Nephron (organoid): ENCODE data around the gene SPPL3.

Experiments
- H3K27ac Mint-ChIP-seq, 3 experiments: 2 replicates each; pipeline ENCODE4 v1.8.0; 2020; ENCODE audit warnings: mixed read lengths in 3 of 3, mild to moderate bottlenecking in 2 of 3, moderate library complexity in 1 of 3
- H3K27me3 Mint-ChIP-seq: 2 replicates; pipeline ENCODE4 v1.8.0; 2021; ENCODE audit warnings: low read depth, mild to moderate bottlenecking, moderate library complexity, mixed read lengths
- H3K36me3 Mint-ChIP-seq: 2 replicates; pipeline ENCODE4 v1.8.0; 2020; ENCODE audit warnings: low read depth, mixed read lengths
- H3K4me1 Mint-ChIP-seq: 2 replicates; pipeline ENCODE4 v1.8.0; 2020; ENCODE audit warnings: mixed read lengths
- H3K4me3 Mint-ChIP-seq, 3 experiments: 2 replicates each; pipeline ENCODE4 v1.8.0; 2020; ENCODE audit warnings: mild to moderate bottlenecking in 3 of 3, mixed read lengths in 3 of 3, moderate library complexity in 2 of 3
- H3K9me3 Mint-ChIP-seq: 2 replicates; pipeline ENCODE4 v1.8.0; 2020; ENCODE audit warnings: mixed read lengths
- CTCF ChIP-seq, 3 experiments: fragments of 200-600 bp; sonication (generic); IDR thresholded peaks; one replicate each; pipeline ENCODE4 v1.5.0; 2021; ENCODE audit warnings: antibody characterized with exemption in 3 of 3; ENCODE audit not compliant: unreplicated experiment in 3 of 3

Gene SPPL3

GRCh38 chr12:120836114-120836684, 68.0 kb downstream of the SPPL3 start:
- no peaks in the 10 kb centered on the region for H3K27me3 Mint-ChIP-seq
- no peak overlapping the region for H3K27ac Mint-ChIP-seq
- peaks cover 27% of the 10 kb centered on the region for H3K4me1 Mint-ChIP-seq
- peaks cover 5% of the 10 kb centered on the region for H3K36me3 Mint-ChIP-seq
- no peaks in the 10 kb centered on the region for H3K9me3 Mint-ChIP-seq
- no peak for TF ChIP-seq CTCF (IDR thresholded peaks at IDR 0.05; ENCODE audit: unreplicated experiment in 3 of 3)
- no peak overlapping the region for H3K4me3 Mint-ChIP-seq

- TF ChIP-seq CTCF (IDR thresholded peaks at IDR 0.05; ENCODE audit: unreplicated experiment in 3 of 3) = no peak
- no peak overlapping the region for H3K4me3 Mint-ChIP-seq
- no peaks in the 10 kb centered on the region for H3K27me3 Mint-ChIP-seq
- peaks cover 33% of the 10 kb centered on the region for H3K4me1 Mint-ChIP-seq
- no peaks in the 10 kb centered on the region for H3K9me3 Mint-ChIP-seq
- peaks cover 5% of the 10 kb centered on the region for H3K36me3 Mint-ChIP-seq
- H3K27ac Mint-ChIP-seq = peak overlapping the region in 1 of 3 experiments; percentile 54
Observed at GRCh38 chr12:120835657-120836056, 68.5 kb downstream of the SPPL3 start.

- no peaks in the 10 kb centered on the region for H3K9me3 Mint-ChIP-seq
- H3K4me1 Mint-ChIP-seq = peaks cover 33% of the 10 kb centered on the region
- H3K4me3 Mint-ChIP-seq = no peak overlapping the region
- H3K36me3 Mint-ChIP-seq = peaks cover 2% of the 10 kb centered on the region
- no peak for TF ChIP-seq CTCF (IDR thresholded peaks at IDR 0.05; ENCODE audit: unreplicated experiment in 3 of 3)
- no peaks in the 10 kb centered on the region for H3K27me3 Mint-ChIP-seq
- H3K27ac Mint-ChIP-seq = peak overlapping the region in 1 of 3 experiments; percentile 54
Observed at GRCh38 chr12:120835304-120835612, 68.9 kb downstream of the SPPL3 start.

GRCh38 chr12:120834489-120835303, 69.5 kb downstream of the SPPL3 start:
- H3K4me3 Mint-ChIP-seq = no peak overlapping the region
- H3K36me3 Mint-ChIP-seq = no peaks in the 10 kb centered on the region
- no peaks in the 10 kb centered on the region for H3K9me3 Mint-ChIP-seq
- no peaks in the 10 kb centered on the region for H3K27me3 Mint-ChIP-seq
- H3K4me1 Mint-ChIP-seq = peaks cover 33% of the 10 kb centered on the region
- H3K27ac Mint-ChIP-seq = peak overlapping the region in 2 of 3 experiments; percentile 1 to 54
- no peak for TF ChIP-seq CTCF (IDR thresholded peaks at IDR 0.05; ENCODE audit: unreplicated experiment in 3 of 3)

- no peak overlapping the region for H3K4me3 Mint-ChIP-seq
- H3K9me3 Mint-ChIP-seq = no peaks in the 10 kb centered on the region
- no peaks in the 10 kb centered on the region for H3K27me3 Mint-ChIP-seq
- TF ChIP-seq CTCF (IDR thresholded peaks at IDR 0.05; ENCODE audit: unreplicated experiment in 3 of 3) = no peak
- no peak overlapping the region for H3K27ac Mint-ChIP-seq
- H3K36me3 Mint-ChIP-seq = no peaks in the 10 kb centered on the region
- peaks cover 33% of the 10 kb centered on the region for H3K4me1 Mint-ChIP-seq
Observed at GRCh38 chr12:120833849-120834248, 70.3 kb downstream of the SPPL3 start.

GRCh38 chr12:120832737-120833136, 71.4 kb downstream of the SPPL3 start:
- no peak overlapping the region for H3K27ac Mint-ChIP-seq
- H3K27me3 Mint-ChIP-seq = no peaks in the 10 kb centered on the region

More at GRCh38 chr12:120832737-120833136, 71.4 kb downstream of the SPPL3 start:
- H3K36me3 Mint-ChIP-seq = no peaks in the 10 kb centered on the region
- peaks cover 33% of the 10 kb centered on the region for H3K4me1 Mint-ChIP-seq
- no peak for TF ChIP-seq CTCF (IDR thresholded peaks at IDR 0.05; ENCODE audit: unreplicated experiment in 3 of 3)
- H3K9me3 Mint-ChIP-seq = no peaks in the 10 kb centered on the region
- no peak overlapping the region for H3K4me3 Mint-ChIP-seq
